Esophagus muscularis mucosa (tissue), 4 donors: Measurements from ENCODE around the gene ISG20. TPM values are rescaled to one million over a fixed set of nuclear protein-coding genes. Genes with fewer than 3 reads are reported as not detected.

Source experiments
- DNase-seq: peaks from one replicate; pipeline ENCODE4 v3.0.0-alpha.2; 2017; ENCODE audit errors: extremely low spot score
- H3K27ac ChIP-seq, 4 donors: fragments of 200-600 bp; sonication (generic); replicated peaks in 1 of 4; 1 replicate in 3 of 4; 2 replicates in 1 of 4; pipeline ENCODE4 v1.5.1; 2016 to 2019; ENCODE audit warnings: mild to moderate bottlenecking in 1 of 4
- H3K27me3 ChIP-seq, 4 donors: fragments of 200-600 bp; sonication (generic); one replicate each; pipeline versions ENCODE4 v1.5.1 to v1.6.0; 2016 to 2019
- H3K36me3 ChIP-seq, 4 donors: fragments of 200-600 bp; sonication (generic); one replicate each; pipeline ENCODE4 v1.5.1; 2016 to 2019
- H3K4me1 ChIP-seq, 4 donors: fragments of 200-600 bp; sonication (generic); one replicate each; pipeline ENCODE4 v1.5.1; 2016 to 2019
- H3K4me3 ChIP-seq, 4 donors: fragments of 200-600 bp; sonication (generic); 1 replicate in 2 of 4; 2 replicates in 2 of 4; pipeline ENCODE4 v1.5.1; 2016 to 2019; ENCODE audit warnings: mild to moderate bottlenecking in 4 of 4, moderate library complexity in 1 of 4
- H3K9me3 ChIP-seq, 4 donors: fragments of 200-600 bp; sonication (generic); 1 replicate in 3 of 4; 2 replicates in 1 of 4; pipeline ENCODE4 v1.5.1; 2016 to 2019
- CTCF ChIP-seq, 3 experiments: fragments of 200-600 bp in 2 of 3; fragments of 450-650 bp in 1 of 3; sonication (generic) in 2 of 3; IDR thresholded peaks; one replicate each; pipeline ENCODE4 v1.5.1; 2017 to 2019; ENCODE audit warnings: antibody characterized with exemption in 3 of 3, mild to moderate bottlenecking in 2 of 3, moderate library complexity in 1 of 3
- EP300 ChIP-seq: sonication (generic); formaldehyde crosslinking; IDR thresholded peaks from one replicate; pipeline ENCODE4 v1.6.1; 2017; ENCODE audit warnings: antibody characterized with exemption
- POLR2A ChIP-seq: fragments of 450-650 bp; IDR thresholded peaks from one replicate; pipeline ENCODE4 v1.6.1; 2017; ENCODE audit warnings: antibody characterized with exemption, moderate library complexity, mild to moderate bottlenecking, low read depth
- POLR2AphosphoS5 ChIP-seq, 2 donors: sonication (generic); formaldehyde crosslinking; IDR thresholded peaks; one replicate each; pipeline ENCODE4 v1.6.1; 2017; ENCODE audit warnings: antibody characterized with exemption in 2 of 2
- WGBS: methylation state at CpG from one replicate; pipeline ENCODE4 v1.1.5; 2018; 5-methylcytosine and 5-hydroxymethylcytosine counted together
- intact Hi-C: fragments of 100-400 bp; cut with DNase I; formaldehyde crosslinking; loops from one replicate; pipeline ENCODE4 v1.15.1; 2023
- total RNA-seq, 4 donors: library from RNA; depleted of rRNA; stranded (reverse); fragments of >200 nt; gene quantifications; one replicate each; pipeline versions ENCODE4 v1.1.0 to v1.2.1, GENCODE V29; 2016

Gene ISG20
- 10 to 100 TPM in 2 of 4 donors, 1 to 10 TPM in 2; 6.1 to 21.2 (median 9.8) TPM for total RNA-seq

GRCh38 chr15:88638626-88639372 lies at the start of gene ISG20:
TSS of gene ISG20 (plus strand) at chr15:88639016. CDS start at chr15:88639367, 351 bp downstream.
- H3K4me1 ChIP-seq = peaks cover 20 to 29% (median 23%) of the 10 kb centered on the region in 4 donors
- TF ChIP-seq POLR2AphosphoS5 (IDR thresholded peaks at IDR 0.05) (peak; percentile 85 to 91), CTCF (IDR thresholded peaks at IDR 0.05) (peak; percentile 31 to 59 (median 46)), EP300 (peak; percentile 49), POLR2A (no peak)
- WGBS = 9% methylated on average over 26 of the region's 27 CpGs
- no peaks in the 10 kb centered on the region for H3K9me3 ChIP-seq
- DNase-seq = peak; percentile 99
- peak within 1 kb of the TSS; percentile 80 to 89 (median 84) for H3K27ac ChIP-seq
- no peaks in the 10 kb centered on the region for H3K27me3 ChIP-seq
- peaks cover 0 to 3% (median 0%) of the 10 kb centered on the region in 4 donors for H3K36me3 ChIP-seq
- intact Hi-C loops = no loop called here
- peak within 1 kb of the TSS; percentile 54 to 66 (median 57) for H3K4me3 ChIP-seq

- TF ChIP-seq EP300 (no peak), CTCF (IDR thresholded peaks at IDR 0.05) (no peak), POLR2A (no peak), POLR2AphosphoS5 (IDR thresholded peaks at IDR 0.05) (no peak)
- Histone ChIP-seq H3K9me3 (no peaks in the 10 kb centered on the region), H3K4me1 (no peaks in the 10 kb centered on the region), H3K36me3 (no peaks in the 10 kb centered on the region), H3K27ac (no peak overlapping the region), H3K27me3 (peaks cover 0 to 6% (median 0%) of the 10 kb centered on the region in 4 donors), H3K4me3 (no peak overlapping the region)
- WGBS = 77% methylated on average over 6 of the region's 6 CpGs
- no peak for DNase-seq
- intact Hi-C loops = no loop called here
Observed at GRCh38 chr15:88590759-88591158, 48.1 kb upstream of the ISG20 start.

GRCh38 chr15:88591384-88591783 lies 47.4 kb upstream of the ISG20 start:
- Histone ChIP-seq H3K27me3 (peaks cover 0 to 11% (median 0%) of the 10 kb centered on the region in 4 donors), H3K4me1 (no peaks in the 10 kb centered on the region), H3K36me3 (no peaks in the 10 kb centered on the region), H3K27ac (no peak overlapping the region), H3K9me3 (no peaks in the 10 kb centered on the region), H3K4me3 (no peak overlapping the region)
- no peak for DNase-seq
- TF ChIP-seq CTCF (IDR thresholded peaks at IDR 0.05) (no peak), POLR2AphosphoS5 (IDR thresholded peaks at IDR 0.05) (no peak), EP300 (no peak), POLR2A (no peak)
- intact Hi-C loops = no loop called here

- Histone ChIP-seq H3K36me3 (no peaks in the 10 kb centered on the region), H3K9me3 (no peaks in the 10 kb centered on the region), H3K27me3 (peaks cover 0 to 54% (median 38%) of the 10 kb centered on the region in 4 donors), H3K27ac (no peak overlapping the region), H3K4me3 (no peak overlapping the region), H3K4me1 (peaks cover 0 to 23% (median 18%) of the 10 kb centered on the region in 4 donors)
- no peak for DNase-seq
- 8% methylated on average over 14 of the region's 14 CpGs for WGBS
- intact Hi-C loops = no loop called here
- TF ChIP-seq POLR2AphosphoS5 (IDR thresholded peaks at IDR 0.05) (no peak), EP300 (no peak), CTCF (IDR thresholded peaks at IDR 0.05) (no peak), POLR2A (no peak)
Observed at GRCh38 chr15:88603885-88604284, 34.9 kb upstream of the ISG20 start.
